HG02623 (cell line): ENCODE results near the gene PPFIBP2.
"Not testable (repeated sequence)": the region's sequence is repeated elsewhere in the genome, so short reads cannot be mapped to it uniquely, and the experiment has no call there.

Source experiments
- ATAC-seq: cut with Tn5 transposase; IDR thresholded peaks from one replicate; pipeline ENCODE4 v1.9.1; 2021; ENCODE audit warnings: moderate library complexity; ENCODE audit not compliant: unreplicated experiment

The PPFIBP2 gene

DNA sequence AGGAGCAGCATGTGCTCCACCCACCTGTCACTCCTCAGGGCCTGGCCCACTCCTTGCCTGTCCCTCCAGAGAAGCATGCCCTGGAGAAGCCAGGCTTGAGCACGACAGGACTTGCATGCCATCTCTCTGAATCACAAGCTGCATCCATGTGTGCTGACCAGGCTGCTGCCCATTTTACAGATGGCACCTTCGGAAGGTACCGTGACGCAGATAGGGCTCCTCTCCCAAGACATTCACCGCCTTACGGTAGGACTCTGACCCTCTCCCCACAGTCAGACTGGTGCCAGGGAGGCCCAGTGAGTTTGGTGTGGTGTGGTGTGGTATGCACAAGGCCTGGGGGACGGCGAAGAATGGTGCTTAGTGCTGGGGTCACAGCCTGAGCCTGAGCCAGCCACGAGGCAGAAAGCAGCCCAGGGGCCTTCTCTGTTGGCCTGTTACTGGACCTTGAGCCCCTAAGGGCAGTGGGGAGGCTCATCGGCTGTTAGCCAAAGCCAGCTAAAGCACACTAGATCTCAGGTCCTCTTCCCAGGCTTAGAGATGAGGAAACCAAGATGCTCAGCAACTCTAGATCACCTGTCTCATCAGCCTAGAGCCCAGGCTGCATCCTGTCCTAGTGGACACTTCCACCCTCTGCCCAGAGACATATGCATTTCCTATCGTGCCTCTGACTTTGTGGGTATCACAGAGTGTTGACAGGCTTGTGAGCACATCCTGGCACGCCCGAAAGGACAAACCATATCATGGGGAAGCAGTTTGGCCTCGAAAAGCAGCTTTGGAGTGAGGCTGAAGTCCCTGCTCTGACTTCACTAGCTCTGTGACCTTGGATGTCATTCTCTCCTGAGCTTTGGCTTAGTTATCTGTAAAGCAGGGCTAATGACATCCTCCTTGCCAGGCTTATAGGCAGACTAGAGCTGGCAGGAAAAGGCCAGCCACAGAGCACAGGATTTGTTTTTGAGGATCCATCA, 141.7 kb downstream of the PPFIBP2 start:
- ATAC-seq, result no peak

GRCh38 chr11:7656704-7657103, 142.9 kb downstream of the PPFIBP2 start:
- no peak for ATAC-seq

DNA sequence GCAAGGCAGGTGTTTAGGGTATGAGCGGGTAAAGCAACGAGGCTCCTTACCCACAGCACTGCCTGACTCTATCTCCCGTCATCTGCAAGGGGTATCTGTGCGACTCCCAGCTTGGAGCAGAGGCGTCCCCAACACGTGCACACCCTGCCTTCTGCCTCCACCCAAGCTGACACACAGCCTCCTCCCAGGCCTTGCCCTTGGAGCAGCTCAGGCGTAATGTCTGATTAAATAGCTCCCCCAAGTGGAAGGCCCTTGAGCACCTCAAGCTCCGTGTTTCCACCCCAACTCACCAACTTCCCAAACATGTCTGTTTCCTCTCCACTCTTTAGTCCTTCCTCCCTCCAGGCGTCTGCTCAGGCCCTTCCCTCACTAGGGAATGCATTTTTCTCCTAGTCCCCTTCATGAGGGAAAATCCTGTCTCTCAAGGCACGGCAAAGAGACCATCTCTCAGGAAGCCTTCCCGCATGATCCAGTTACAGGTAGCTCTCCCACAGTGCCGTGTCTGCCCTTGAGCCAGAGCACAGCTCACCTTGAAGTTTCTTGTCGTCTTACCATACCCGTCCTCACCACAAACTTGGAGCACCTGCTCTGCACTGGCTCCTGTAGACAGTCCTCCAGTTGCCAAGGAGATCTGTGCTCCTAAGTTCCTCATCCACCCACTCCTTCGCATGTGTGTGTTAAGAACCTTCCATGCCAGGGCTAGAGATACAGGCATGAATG, 143.7 kb downstream of the PPFIBP2 start:
- no peak for ATAC-seq

- not testable (repeated sequence) for ATAC-seq
These were observed 149.7 kb downstream of the PPFIBP2 start for GRCh38 chr11:7663531-7663930.

DNA sequence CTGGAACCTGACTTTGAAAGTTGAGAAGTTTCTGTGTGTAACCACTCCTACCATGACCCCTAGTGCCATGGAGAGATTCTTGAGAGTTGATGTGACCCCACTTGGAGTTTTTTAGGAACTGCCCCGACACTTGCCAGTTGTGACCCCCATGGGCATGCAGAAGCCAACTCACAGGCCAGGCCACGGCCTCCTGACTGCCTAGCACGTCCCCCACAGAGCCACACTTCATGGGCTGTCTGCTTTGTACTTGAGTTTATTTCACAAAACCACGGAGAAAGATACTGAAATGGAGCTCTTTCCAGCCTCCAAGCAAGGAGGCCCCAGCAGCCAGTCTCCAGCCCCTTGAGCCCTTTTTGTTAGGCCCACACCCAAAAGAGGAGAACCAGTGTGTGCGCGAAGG, 151.1 kb downstream of the PPFIBP2 start:
- no peak for ATAC-seq

- ATAC-seq, result peak; percentile 96
These were observed 151.9 kb downstream of the PPFIBP2 start for GRCh38 chr11:7665473-7666291.

DNA sequence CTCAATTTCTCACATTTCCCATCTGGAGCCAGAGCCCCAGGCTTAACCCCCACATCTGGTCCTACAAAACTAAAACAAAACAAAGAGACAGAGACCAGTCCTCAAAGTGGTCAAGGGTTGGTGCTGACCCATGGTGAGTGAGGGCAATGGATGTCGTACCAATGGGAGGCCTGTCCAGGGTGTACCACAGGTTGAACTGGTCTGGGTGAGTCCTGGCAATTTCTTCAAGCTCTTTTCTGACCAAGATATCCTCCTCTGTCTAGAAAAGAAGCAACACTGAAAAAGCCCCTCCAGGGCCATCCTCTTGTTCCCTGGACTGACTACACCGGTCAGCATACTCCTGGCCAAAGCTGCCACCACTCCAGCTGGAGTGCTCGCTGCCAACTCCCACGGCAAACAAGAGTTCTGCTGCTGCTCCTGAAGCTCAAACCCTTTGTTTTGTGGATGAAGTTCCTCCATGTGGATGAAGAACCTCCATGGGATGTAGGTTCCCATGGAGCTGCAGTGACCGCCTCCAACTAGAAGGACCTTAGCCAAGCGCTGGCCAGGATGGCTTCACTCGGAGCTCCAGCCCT, 152.6 kb downstream of the PPFIBP2 start:
- no peak for ATAC-seq

DNA sequence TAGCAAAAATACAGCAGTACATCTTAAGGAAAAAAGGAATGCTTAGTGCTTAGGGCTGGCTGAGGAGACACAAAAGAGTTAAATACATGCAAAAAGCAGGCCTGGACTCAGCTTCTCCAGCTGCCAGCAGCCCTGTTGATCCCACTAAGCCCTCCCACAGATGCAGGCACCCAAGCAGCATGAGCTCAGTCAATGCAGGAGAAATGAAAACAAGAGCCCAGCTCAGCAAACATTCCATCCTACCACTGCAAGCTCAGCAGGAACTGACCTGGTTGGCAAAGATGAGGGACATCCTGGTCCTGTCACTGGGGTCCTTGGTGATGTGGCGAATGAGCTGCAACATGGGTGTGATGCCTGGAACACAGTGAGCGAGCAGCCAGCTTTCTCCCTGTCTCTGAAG, 153.7 kb downstream of the PPFIBP2 start:
- ATAC-seq, result no peak

- ATAC-seq, result no peak
These were observed 154.7 kb downstream of the PPFIBP2 start for GRCh38 chr11:7668464-7668863.

GRCh38 chr11:7668911-7669310, 155.1 kb downstream of the PPFIBP2 start:
- no peak for ATAC-seq

GRCh38 chr11:7670641-7671040, 156.8 kb downstream of the PPFIBP2 start:
- ATAC-seq, result no peak

DNA sequence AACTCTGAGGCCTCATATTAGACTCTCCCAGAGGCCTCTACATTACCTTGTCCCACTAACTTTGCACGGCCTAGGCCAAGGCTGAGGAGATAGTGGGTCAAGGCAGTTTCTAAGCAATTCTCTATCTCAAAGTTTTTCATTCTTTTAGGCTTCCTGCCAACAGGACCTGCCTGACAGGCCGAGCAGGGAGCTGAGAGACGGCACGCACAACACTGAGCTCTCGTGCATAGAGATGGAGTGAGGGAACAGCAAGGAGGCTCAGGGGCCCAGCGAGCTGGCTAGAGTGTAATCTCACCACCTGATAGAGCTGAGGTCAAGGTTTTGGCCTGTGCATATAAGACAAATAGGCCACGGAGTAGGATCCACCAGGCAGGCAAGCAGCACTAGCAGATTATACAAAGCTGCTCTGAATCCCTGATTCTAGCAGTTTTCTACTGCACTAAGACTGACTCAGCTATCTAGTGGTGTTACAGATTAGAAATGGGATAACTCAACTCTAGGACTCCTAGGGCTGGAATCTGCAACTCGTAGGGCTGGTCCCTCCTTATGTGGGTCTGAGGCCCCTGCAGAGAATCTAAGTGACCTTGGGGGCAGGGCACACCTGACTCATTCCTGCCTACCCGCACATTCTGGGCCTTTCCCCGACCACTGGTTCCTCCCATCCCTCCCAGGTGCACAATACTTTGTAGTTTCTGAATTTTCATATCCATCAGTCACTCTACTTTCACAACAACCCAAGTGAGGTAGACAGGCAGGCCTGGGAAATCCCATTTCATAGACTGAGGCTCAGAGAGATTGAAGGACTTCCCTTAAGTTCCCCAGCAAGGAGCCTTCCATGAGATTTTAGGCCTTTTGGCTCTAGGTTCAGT, 157.8 kb downstream of the PPFIBP2 start:
- peak; percentile 75 for ATAC-seq

DNA sequence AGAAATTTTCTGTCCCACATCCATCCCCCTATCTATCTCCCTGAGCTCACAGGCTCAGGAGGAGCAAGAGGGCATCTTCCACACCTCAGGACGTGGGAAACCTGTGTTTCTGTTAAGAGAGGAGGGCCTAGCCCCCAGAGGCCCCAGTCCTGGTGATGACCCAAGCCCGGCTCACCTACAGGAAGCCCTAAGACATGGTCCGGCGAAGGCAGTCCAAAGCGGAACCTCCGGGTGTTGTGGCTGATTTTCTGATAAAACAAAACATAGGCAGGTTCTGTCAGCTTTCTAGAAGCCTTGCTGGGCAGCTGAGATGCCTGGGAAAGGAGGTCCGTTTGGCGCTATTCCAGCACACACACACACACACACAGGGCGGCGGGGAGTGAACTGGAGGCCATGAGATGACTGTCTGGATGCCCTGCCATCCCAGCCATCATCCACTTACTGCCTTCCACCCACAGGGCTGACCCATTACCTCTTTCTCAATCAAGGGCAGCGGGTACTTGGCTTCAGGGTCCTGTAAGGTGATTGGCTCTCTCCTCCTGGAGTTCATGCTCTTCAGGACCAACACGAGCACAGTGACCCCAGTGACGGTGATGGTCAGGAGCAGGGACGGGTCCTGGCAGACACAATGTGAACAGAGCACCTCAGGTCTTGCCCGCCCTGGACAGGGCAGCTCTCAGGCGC, 158.6 kb downstream of the PPFIBP2 start:
- ATAC-seq, result no peak

GRCh38 chr11:7672960-7673723, 159.3 kb downstream of the PPFIBP2 start, which contains the start of gene CYB5R2:
Gene CYB5R2, minus strand, starts transcription at chr11:7673500. Its CDS starts 675 bp downstream, at chr11:7672825.
- no peak for ATAC-seq

DNA sequence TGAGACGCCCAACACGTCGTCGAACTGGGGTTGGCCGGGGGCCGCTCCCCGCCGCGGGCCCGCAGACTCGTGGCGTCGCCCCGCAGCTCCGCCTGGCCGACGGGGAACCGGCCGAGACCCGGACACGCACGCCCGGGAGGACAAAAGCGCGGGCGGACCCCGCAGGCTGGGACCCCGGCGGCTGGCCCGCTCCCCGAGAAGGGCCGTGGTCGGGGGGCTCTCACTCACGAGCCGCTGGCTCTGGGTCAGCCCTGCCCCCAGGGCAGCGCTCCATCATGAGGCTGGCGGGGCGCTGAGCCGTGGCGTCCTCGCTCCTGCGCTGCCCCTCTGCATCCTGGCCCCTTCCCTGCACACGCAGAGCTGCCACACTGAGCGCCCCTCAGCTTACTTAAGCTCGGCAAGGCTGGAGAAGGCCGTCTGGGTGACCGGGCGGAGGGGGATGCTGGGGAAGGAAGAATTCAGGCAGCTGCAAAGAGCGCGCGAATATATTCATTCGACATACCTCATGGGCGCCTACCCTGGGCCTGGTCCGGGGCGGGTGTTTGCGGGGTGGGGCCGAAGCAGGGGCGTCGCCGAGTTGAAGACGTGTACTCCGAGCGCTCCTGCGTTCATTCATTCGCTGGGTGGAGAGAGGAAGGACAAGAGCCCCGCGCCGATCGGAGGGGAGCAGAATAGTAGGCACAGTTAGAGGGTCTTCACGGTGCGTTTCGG, 160.1 kb downstream of the PPFIBP2 start:
- ATAC-seq, result no peak

- no peak for ATAC-seq
These were observed 161.8 kb downstream of the PPFIBP2 start for GRCh38 chr11:7675631-7676030.

DNA sequence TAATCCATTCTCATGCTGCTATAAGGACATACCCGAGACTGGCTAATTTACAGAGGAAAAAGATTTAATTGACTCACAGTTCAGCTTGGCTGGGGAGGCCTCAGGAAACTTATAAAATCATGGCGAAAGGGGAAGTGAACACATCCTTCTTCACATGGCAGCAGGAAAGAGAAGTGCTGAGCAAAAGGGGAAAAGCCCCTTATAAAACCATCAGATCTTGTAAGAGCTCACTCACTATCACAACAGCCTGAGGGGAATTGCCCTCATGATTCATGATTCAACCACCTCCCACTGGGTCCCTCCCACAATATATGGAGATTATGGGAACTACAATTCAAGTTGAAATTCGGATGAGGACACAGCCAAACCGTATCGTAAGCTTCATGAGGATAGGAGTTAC, 163.3 kb downstream of the PPFIBP2 start:
- no peak for ATAC-seq

GRCh38 chr11:7677796-7678201, 164.0 kb downstream of the PPFIBP2 start:
- ATAC-seq, result no peak
